NCI-H345 (cell line): ENCODE results near the gene OFD1.

Experiments
- DNase-seq: peaks from one replicate; lab custom pipeline; 2025; lab: John Stamatoyannopoulos, UW

The OFD1 gene, protein sequence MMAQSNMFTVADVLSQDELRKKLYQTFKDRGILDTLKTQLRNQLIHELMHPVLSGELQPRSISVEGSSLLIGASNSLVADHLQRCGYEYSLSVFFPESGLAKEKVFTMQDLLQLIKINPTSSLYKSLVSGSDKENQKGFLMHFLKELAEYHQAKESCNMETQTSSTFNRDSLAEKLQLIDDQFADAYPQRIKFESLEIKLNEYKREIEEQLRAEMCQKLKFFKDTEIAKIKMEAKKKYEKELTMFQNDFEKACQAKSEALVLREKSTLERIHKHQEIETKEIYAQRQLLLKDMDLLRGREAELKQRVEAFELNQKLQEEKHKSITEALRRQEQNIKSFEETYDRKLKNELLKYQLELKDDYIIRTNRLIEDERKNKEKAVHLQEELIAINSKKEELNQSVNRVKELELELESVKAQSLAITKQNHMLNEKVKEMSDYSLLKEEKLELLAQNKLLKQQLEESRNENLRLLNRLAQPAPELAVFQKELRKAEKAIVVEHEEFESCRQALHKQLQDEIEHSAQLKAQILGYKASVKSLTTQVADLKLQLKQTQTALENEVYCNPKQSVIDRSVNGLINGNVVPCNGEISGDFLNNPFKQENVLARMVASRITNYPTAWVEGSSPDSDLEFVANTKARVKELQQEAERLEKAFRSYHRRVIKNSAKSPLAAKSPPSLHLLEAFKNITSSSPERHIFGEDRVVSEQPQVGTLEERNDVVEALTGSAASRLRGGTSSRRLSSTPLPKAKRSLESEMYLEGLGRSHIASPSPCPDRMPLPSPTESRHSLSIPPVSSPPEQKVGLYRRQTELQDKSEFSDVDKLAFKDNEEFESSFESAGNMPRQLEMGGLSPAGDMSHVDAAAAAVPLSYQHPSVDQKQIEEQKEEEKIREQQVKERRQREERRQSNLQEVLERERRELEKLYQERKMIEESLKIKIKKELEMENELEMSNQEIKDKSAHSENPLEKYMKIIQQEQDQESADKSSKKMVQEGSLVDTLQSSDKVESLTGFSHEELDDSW

GRCh38 chrX:13734278-13735172, at the start of gene OFD1, which contains the start of gene TRAPPC2:
OFD1 (plus strand) TSS chrX:13734748; CDS start chrX:13735072, 324 bp downstream.
TRAPPC2 (minus strand) TSS chrX:13734620; CDS start chrX:13719963, 14,657 bp downstream.
- DNase-seq: peak; percentile 96

- DNase-seq: no peak
Measured at GRCh38 chrX:13685126-13685763, 49.3 kb upstream of the OFD1 start.

GRCh38 chrX:13687203-13687602, 47.3 kb upstream of the OFD1 start:
- no peak for DNase-seq

DNA sequence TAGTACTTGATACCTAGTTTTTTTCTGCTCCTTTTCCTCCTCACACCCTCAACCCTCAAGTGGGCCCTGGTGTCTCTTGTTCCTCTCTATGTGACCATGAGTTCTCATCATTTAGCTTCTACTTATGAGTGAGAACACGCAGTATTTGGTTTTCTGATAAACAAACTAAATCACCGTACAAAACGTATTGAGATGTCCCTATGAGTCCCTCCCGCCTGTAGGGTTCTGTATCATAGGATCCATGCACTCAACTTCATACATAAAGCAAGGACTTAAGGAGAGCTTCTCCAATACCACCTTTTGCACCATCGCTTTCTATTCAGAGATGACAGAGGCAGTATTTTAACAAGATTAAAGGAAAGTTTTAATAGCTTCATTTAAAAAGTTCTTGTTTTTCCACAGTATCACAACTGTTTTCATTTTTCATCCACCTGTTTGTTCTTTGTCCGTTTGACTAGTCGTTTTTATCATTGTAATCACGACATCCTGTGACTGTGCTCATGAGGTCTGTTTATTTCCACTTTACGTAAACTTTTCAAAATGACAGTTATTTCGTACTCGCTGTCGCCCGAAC, 46.1 kb upstream of the OFD1 start:
- peak; percentile 25 for DNase-seq

- DNase-seq: peak; percentile 86
Measured at GRCh38 chrX:13688958-13689740, 45.4 kb upstream of the OFD1 start, which contains the start of gene RAB9A. RAB9A (plus strand) TSS chrX:13689128; CDS start chrX:13708747, 19,619 bp downstream.

DNA sequence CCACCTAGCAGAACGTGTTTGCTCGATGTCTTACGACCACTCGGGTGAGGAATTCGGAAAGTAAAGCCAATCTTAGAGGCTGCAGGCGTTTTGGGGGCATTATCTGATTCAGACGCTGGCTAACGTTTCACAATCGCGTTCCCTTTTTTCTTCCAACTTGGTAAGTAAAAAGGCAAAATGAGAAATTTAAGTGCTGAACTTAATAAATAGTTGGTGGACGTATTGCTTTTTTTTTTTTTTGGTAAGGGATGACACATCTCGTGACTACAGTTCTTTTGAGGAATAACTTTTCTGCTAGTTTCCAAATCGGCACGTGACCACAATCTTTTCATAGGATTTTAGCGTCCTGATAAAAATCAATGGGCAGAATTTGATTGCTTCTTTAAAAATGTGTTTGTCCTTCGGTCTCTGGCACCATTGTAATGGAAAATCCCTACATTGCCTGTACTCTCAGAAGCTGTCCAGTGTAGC, 44.8 kb upstream of the OFD1 start:
- DNase-seq: no peak

DNA sequence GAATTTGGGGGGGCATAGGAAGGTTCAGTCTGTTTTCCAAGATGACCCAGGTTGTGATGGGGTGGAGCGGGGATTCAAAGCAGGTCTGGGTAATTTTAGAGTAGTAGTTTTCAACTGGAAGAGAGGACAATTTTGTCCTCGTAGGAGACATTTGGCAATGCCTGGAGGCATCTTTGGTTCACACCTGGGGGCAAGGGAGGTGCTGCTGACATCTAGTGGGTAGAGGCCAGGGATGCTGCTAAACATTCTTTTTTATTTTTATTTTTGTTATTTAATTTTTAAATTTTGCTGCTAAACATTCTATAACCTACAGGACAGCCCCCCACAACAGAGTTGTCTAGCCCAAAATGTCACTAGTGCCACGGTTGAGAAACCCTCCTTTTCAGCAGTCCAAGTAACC, 43.7 kb upstream of the OFD1 start:
- no peak for DNase-seq

GRCh38 chrX:13691841-13692371, 42.6 kb upstream of the OFD1 start:
- no peak for DNase-seq

- DNase-seq: no peak
Measured at GRCh38 chrX:13692771-13693231, 41.7 kb upstream of the OFD1 start.

GRCh38 chrX:13693341-13693961, 41.1 kb upstream of the OFD1 start:
- no peak for DNase-seq

DNA sequence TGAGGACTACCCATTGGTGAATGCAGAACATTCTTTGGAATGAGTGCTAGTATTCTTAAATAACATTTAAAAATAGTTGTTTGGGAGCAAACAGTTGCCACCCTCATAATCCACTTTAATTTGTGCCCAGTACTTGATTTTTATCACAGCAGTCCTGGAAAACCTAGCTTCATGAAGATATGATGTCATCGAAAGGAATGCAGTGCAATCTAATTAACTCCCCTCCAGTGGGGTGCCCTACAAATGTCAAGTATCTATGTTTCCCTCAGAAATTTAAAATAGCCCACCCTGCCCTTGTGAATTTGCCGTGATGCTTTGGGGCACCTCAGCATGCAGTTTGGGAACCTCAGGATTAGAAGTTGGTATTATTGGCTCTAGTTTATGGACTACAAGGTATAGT, 40.2 kb upstream of the OFD1 start:
- no peak for DNase-seq

DNA sequence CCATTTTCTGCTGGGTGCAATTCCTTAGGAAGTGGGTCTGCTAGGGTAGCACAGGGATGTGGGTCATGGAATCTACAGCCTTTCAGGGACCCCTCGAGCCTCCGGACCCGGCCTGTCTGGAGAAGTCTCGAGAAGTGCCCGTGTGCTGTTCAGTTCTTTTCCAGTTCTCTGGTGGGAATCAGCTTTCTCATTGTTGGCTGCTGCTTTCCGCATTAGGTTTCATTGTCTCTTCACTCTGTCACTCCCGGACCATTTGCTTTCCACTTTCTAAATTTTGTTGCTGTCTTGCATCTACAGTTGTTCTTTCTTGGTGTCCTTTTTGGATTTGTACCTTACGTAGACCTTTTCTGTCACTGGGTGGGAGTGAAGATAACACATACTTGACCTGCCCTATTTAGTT, 39.6 kb upstream of the OFD1 start:
- no peak for DNase-seq

GRCh38 chrX:13695601-13696115, 38.9 kb upstream of the OFD1 start:
- no peak for DNase-seq

- DNase-seq: no peak
Measured at GRCh38 chrX:13697455-13697854, 37.1 kb upstream of the OFD1 start.

DNA sequence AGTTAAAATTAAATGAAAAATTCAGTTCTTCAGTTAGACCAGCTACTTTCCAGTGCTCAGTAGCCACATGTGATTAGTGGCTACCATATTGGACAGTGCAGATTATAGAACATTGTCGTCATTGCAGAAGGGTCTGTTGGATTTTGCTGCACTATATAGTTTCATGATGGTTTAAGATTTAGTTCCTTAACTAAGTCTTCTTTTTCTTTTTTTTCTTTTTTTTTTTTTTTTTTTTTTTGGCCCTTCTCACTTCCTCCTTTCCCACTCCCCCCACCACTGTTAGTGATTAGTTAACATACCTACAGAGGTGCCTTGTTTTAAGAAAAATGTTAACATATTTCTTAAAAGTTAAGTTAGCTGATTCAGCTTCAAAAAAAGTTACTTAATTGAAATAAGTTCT, 36.6 kb upstream of the OFD1 start:
- DNase-seq: no peak

DNA sequence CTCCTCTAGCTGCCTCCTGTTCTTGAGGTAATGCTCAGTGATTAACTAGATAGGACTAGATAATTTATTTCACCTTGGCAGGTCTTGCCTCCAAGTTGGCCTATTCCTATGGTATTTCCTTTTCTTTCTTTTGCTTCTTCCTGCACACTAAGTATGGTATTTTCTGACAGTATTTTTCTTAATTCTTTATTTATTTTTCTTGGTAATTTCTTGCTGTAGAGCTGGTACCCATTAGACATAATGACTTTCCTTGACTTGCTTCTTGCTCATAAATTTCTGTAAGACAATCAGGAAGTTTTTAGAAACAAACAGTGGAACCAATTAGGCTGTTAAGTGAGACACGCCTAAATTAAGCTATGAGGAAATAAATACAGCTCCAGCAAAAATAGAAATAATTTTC, 36.1 kb upstream of the OFD1 start:
- DNase-seq: no peak

DNA sequence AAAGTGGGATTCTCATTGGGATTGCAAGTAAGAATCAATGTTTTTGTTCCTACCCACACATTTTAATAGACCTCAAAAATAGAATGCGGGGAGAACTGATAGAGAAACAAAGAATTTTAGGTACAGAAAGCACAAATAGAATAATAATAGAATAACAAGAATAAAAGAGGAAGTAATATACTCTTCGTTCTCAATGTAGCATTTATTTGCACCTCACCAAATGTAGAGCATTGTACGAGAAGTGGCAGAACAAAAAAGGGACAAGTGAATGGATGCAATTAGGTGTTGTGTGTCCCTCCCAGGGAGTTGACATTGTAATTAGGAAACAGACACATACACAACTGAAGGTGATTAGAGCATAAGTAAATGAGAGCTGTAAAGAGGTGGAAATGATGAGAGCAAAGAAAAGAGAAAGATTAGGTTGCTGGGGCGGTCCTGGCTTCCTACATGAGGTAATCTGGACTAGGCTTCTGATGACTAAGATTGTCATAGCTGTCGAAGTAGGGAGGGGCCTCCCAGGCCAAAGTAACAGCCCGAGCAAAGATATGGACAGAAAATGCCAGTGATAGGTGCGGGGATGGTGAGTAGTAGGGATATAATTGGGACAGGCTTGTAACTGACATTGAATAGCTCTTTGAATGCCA, 35.2 kb upstream of the OFD1 start:
- no peak for DNase-seq

- no peak for DNase-seq
Measured at GRCh38 chrX:13700380-13700779, 34.2 kb upstream of the OFD1 start.
